ENCODE results near the gene WFDC5.
"Not testable (repeated sequence)": the region's sequence is repeated elsewhere in the genome, so short reads cannot be mapped to it uniquely, and the experiment has no call there.

WFDC5 gene, protein sequence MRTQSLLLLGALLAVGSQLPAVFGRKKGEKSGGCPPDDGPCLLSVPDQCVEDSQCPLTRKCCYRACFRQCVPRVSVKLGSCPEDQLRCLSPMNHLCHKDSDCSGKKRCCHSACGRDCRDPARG

DNA sequence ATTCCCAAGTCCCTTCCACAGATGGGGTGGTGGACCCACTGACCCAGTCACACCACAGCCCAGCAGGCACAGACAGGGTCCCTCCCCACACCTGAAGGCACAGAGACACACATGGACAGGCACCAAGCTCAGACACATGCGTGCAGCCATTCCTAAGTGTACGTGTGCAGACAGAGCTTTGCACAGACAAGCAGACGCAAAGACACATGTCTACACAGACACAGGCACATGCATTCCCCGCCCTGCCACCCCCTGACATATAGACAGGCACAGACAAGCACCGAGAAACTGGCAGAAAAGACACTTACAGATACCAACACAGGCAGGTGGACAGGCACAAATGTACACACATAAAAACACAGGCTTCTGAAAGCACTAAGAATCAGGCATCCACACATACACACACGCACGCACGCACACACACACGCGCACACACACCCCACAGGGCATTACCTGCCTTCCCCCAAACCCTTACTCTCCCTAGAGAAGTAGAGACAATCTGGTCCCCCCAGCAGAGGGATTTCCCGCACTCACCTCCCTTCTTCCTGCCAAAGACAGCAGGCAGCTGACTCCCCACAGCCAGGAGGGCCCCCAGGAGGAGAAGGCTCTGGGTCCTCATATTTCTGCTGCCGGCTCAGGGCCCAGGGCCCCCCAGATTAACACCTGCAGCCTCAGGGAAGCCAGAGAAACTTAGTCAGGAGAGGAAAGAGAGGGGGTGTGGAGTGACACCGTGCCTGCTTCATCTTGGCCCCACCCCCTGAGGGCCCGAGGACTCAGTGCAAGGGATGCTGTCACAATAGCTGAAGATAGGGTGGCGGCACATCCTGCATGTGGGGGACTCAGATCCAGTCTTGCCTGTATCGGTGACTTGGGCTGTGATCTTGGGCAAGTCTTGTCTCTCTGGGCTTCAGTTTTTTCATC lies at the start of gene WFDC5:
Gene WFDC5 (minus strand): TSS at position 710 of the 921 bp plus-strand sequence. CDS start 91 bp downstream, at position 619.
- no peak for DNase-seq

DNA sequence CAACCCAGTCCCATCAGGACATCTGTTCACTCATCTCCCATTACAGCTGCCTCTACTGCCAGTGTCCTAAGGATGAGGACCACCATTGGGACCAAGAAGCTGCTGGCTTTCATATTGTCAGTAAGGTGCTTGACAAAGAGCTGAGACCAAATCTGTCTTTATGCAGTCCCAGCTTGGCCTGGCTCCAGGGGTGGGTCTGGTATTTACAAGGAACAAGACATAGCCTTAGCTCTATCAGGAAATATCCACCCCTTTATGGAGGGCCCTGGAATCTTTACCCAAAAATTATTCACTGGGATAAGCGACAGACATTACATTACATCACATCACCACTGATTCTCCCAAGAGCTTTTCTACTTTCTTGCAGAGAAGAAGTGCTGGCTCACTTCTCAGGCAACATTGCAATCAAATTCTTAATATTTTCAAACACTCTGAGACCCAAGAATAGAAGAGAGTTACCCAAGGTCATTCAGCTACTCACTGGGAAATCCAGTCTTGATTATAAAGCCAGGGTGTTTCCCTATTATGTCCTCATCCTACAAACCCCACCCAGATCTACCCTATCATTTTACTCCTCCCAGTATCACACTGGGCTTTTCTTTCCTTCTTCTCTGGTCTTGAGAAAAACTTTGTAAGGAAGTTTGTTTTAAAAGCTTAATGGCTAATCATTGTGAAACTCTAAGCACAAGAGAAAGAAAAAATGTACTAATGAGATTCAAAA lies 48.3 kb upstream of the WFDC5 start:
- no peak for DNase-seq

DNA sequence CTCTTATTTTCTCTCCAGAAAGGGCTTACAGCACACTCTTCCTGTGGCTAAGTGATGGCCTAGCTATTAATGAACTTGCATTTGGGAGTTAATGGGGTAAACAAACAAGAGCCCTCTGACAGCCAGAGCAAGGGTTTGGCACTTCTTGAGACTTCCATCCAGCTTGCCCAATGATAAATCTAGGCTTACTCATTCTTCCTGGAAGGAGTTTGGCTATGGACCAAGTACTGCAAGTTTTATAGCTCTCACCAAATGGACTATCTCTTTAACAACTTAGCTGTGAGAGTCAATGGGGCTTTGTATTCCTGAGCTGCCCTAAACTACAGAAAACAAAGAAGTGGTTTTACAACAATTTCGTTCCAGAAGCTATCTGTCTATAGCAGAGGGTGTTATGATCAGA lies 43.0 kb upstream of the WFDC5 start:
- DNase-seq = no peak

DNA sequence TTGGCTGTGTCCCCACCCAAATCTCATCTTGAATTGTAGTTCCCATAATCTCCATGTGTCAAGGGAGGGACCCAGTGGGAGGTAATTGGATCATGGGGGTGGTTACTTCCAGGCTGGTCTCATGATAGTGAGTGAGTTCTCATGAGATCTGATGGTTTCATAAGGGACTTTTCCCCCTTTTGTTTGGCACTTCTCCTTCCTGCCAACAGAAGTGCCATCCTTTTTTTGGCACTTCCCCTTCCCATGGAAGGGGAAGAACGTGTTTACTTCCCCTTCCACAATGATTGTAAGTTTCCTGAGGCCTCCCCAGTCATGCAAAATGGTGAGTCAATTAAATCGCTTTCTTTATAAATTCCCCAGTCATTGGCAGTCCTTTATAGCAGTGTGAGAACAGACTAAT lies 41.7 kb upstream of the WFDC5 start:
- DNase-seq = no peak

DNA sequence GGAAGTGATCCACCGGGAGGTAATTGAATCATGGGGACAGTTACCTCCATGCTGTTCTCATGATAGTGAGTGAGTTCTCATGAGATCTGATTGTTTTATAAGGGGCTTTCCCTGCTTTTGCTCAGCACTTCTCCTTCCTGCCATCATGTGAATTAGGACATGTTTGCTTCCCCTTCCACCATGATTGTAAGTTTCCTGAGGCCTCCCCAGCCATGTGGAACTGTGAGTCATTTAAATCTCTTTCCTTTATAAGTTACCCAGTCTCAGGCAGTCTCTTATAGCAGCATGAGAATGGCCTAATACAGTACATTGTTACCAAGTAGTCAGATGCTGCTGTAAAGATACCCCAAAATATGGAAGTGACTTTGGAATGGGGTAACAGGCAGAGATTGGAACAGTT lies 39.8 kb upstream of the WFDC5 start:
- not testable (repeated sequence) for DNase-seq

DNA sequence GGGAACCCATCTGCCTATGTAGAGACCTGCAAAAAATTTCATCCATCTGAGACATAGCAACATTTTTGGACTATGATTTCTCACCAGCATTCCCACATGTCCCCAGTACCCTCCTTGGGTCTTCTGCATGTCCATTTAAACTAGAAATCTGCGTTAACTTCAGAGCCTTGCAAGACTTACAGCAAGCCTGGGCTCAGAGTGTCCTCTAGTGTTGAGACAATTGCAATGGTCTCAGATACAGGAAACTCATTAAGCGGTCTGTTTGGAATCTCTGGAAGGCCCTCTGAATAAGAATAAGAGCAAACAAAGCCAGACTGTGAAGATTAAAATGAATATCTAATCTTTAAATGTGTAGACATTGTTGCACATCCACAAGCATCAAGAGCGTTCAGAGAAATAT lies 39.2 kb upstream of the WFDC5 start:
- DNase-seq = no peak

DNA sequence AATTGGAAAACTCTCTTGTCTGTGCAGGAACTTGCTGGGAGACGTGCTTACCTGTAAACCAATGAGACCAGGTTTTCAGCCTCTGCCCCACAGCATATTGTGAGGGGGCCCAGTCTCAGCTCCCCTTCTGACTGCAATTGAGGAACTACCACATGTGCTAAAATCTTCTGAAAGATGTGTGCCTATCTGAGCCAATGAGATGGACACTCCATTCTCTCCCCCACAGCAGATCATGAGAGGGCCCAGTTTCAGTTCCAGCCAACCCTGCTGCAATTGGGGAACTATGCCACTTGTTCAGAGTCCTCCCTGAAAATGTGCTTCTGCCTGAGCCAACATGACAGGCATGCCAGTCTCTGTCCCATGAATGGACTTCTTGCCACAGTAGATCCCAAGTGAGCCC lies 38.8 kb upstream of the WFDC5 start:
- DNase-seq = no peak

DNA sequence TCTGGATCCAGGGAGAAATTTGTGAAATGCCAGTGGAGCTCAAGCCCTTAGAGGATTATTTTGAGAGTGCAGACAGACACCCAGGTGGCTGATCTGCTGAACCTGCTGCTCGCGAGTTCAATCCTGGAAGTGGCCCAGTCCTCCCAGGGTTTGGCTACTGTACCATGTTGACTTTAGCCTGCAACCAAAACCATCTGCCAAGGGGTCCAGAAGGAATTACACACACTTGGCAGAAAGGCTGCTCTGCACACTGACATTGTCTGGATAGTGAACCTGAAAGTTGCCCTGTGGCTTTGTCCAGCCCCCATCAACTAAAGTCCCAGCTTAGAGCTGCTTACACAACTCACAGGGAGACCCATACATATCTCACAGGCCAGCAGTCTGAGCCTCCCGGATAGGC lies 38.2 kb upstream of the WFDC5 start:
- DNase-seq = no peak

DNA sequence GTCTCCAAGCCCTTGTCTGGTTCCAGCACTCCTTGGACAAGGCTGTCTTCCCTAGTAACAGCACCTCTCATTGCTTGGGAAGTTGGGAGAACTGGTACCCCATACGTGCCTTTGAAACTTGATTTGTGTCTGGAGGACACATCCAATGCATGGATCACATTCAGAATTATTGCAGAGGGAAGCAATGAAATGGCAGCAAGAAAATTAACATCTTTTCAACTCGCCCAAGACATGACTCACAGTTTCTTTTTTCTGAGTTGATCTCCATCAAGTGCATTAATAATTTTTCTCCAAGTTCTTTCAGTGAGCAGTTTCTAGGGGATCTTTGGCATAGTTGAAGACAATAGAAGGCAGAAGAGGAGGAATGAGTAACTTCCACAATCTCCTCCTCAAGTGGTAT lies 37.4 kb upstream of the WFDC5 start:
- DNase-seq = no peak

DNA sequence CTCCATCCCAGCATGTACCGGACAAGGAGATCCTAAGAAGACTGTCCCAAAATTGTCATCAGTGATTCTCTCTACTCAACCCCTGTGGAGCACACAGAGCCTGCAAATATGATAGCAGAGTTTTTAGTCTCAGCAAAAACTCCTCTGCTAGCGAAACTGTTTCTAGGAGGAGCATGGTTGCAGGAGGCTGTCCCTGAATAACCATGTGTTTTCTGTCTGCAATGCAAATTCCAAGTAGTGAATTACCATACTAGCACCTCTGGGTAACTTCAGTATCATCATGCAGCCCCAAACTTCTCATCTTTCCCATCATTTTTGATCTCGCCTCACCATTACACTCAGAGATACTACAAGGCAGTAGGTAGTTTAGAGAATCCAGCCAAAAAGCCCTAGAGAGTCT lies 34.1 kb upstream of the WFDC5 start:
- no peak for DNase-seq

DNA sequence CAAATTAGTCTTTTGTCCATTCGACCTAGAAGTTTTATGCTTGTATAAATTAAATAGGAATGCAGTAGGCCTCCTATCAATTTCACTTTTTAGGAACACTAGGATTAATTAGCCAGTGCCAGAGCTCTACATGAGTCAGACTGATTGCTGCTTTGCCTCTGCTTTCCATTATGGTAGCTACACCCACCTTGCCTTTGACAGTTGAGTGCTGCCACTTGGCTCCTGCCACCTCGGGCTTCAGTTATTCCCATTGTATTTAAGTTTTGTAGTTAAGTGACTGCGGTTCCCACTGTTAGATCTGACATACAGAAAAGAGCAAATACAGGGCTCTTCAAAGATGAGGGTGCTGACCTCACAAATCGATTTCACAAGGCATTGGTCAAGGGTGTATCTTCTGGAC lies 25.9 kb upstream of the WFDC5 start:
- no peak for DNase-seq

DNA sequence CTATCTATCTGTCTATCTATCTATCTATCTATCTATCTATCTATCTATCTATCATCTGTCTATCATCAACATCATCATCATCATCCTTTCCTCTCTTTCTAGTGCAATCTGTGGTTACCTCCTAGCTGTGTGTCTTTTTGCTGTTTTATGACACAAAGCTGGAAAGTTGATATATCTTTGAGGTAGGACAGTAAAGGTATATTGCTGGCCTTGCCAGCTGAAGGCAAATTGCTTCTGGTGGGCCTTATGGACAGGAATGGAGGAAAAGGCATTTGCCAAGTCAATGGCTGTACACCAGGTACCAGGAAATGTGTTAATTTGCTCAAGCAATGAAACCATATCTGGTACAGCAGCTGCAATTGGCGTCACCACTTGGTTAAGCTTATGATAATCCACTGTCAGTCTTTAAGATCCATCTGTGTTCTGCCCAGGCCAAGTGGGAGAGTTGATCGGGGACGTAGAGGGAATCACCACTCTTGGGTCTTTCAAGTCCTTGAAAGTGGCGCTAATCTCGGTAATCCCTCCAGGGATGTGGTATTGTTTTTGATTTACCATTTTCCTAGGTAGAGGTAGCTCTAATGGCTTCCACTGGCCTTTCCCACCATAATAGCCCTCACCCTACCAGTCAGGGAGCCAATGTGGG lies 24.9 kb upstream of the WFDC5 start:
- DNase-seq = not testable (repeated sequence)

DNA sequence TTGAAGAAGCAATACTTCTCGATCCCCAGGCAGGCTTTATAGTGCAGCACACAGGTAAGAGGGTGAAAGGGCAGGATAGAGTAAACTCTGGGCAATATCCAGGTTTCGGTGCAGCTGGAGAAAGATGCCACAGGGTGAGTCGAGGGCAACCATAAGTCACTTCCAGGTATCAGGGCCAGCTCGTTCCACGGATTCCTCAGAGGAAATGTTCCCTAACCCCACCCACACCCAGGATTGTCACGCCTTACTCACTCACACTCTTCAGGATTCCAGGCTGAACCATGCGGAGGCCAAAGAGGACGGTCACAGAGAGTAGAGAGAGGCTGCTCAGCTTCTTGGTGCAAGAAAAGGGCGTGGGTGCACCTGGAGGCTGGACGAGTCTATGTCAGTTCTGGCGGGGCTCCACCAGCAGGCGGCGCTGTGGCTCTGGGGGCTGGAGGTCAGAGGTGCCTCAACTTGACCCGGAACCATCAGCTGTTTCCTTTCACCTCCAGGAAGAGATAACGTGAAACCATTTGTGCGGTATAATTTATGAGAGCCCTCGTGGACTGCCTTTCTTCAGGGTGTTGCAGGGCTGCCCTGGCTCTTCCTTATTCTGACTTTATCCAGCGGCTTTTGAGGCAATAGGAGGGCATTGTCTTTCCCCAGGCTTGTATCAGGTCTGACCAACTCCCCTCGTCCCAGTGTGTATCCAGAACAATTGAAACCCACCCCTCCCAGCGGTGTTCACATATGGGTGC lies 23.8 kb upstream of the WFDC5 start:
- DNase-seq = peak; percentile 40

DNA sequence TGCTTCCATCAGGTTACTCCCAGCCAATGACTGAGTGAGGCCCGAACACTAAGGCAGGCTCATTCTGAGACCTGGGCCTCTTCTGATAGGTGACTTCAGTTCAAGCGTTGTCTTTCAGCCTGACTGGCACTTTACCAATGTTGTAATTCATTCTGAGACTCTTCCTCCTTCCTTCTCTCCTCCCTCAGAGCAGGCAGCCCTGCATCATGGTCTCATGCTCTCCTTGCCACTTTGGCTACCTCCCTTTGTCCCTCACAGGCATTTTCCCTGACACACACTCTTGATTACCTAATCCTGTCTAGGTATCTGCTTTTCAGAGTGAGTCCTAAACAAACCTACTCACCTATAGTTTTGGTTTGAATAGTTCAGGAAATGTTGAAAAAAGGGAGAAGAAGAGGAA lies 21.9 kb upstream of the WFDC5 start:
- no peak for DNase-seq

DNA sequence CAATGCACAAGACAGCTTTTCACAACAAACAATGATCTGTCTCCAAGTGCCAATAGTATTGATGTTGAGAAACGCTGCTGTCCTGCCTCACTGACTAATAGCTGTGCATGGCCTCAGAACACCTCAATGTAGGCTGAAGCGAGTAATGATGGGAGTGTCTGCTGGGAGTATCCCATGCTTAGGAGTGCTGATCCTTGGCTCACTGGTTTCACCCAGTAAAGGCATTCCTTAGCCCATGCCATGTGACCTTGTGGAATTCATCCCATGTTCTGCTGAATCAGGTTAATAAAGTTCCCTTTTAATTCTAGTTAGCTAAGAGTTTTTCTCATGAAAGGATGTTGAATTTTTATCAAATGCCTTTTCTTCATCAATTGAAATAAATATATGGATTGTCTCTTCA lies 13.1 kb upstream of the WFDC5 start:
- DNase-seq = no peak

DNA sequence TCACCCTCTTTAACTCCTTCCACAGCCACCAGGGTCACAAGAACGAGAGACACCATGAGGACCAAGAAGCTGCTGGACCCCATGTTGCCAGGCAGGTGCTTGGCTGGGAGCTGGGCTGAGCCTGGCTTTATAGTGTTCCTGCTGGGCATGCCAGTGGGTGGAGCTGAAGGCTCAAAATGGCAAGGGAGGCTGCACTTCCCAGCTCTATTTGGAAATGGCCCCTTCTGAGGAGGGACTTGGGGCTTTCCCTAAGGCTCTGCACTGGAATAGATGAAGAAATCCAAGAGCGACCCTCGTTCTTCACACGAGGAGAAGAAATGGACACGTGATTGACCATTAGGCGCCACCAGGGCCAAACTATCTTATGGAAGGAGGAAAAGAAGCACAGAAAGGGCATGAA lies 9.4 kb upstream of the WFDC5 start, which contains the start of gene WFDC12:
Gene WFDC12 (minus strand): TSS at position 101 of the 400 bp plus-strand sequence. CDS start 18 bp downstream, at position 83.
- no peak for DNase-seq

DNA sequence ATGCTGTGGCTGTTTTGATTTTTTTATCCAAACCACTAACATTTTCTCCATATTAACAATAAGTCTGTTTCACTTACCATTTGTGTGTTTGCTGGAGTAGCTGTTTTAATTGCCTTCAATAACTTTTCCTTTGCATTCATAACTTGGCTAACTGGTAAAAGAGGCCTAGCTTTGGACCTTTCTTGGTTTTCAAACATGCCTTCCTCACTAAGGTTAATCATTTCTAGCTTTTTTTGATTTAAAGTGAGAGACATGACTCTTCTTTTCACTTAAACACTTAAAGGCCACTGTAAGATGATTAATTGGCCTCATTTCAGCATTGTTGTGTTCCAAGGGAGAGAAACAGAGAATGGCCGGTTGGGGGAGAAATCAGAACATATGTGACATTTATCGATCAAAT lies 6.4 kb upstream of the WFDC5 start:
- DNase-seq = no peak

DNA sequence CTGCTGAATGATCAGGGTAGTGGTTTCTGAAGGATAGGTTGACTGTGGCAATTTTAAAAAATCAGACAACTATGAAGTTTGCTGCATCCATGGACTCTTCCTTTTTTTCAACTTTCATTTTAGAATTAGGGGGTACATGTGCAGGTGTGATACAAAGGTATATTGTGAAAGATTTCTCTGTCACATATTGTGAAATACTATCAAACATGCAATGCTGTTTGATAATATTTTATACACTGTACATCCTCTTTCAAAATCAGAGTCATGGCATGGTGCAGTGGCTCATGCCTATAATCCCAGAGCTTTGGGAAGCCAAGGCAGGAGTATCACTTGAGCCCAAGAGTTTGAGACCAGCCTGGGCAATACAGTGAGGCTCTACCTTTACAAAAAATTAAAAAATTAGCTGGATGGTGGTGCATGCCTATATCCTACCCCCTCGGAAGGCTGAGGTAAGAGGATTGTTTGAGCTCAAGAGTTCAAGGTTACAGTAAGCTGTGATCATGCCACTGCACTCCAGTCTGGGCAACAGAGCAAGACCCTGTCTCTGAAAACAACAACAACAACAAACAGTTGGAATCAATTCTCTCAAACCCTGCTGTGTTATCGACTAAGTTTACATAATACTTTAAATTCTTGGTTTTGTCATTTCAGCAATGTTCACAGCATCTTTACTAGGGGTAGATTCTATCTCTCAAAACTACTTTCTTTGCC lies 4.7 kb upstream of the WFDC5 start:
- no peak for DNase-seq

DNA sequence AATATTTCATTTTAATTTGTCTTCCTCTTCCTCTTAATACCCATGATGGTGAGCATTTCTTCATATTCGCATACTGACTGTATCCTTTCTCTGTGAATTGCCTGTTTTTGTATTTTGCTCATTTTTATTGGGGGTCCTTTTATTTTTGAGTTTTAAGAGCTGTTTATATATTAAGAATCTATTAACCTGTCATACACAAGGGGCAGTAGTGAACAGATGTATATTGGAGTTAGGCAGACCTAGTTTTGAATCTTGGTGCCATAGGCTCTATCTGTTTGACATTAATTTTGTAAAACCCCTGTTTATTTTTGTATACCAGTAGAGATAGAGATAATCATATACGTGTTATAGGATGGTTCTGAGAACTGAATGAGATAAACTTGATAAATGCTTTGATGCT lies 3.1 kb upstream of the WFDC5 start:
- no peak for DNase-seq

DNA sequence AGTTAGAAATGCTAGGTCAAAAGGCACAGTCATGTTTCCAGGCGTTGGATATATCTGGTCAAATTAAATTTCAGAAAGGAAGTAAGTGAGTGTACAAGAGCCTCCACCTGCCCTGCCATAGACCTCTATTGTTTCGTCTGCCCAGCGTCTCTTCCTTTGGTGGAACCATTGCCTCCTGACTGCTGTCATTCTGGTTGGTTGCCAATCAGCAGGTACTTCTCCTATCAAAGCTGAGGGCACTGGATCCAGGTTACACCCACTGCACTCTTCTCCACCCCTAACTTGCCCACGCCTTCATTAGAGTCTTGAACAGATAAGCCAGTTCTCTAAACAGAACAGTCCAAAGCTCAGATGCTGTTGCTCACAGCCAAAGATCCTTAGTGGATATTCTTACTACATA lies 2.6 kb upstream of the WFDC5 start:
- no peak for DNase-seq

DNA sequence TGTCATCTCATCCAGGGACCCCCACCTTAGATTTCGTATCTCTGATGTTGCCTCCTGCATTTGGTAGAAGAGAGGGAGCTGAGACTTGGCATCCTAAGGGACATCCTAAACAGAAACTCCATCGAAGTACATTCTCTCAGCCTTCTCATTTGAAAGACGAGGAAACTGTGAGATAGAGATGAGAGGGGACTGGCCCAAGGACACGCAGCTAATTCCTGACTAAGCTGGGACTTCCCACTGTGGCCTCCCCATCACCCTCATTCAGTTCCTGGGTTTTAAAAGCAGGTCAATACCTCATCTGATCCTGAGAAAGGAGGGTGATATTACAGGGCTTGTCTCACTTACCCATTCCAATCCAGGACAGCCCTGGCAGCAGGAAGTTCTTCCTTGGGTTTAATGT lies 855 bp upstream of the WFDC5 start:
- DNase-seq = no peak

DNA sequence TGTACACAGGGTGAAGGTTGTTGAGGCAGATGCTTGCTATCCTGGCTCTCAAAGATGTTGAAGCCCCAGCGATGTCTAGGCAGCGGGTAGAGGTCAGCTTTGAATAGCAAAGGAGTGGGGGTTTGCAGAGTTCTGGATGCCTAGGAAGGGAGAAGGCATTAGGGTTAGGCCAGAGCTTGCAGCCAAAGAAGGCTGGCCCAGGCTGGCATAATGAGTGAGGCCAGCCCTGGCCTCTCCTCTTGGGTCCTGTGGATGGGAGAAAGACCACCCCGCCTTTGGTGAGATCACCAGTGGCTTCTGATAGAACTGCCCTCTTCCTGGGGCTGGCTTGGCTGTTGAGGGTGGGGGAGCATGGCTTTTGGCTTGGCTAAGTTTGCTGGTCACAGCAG lies 406 bp upstream of the WFDC5 start:
- no peak for DNase-seq

Measured in activated T-cell treated with anti-CD3 and anti-CD28 coated beads, Interleukin-2, amount 50 U/mL, for 1 hour (primary cell).